HG02678 (cell line): Measurements from ENCODE around the gene TMEM270.
"Not testable (repeated sequence)": the region's sequence is repeated elsewhere in the genome, so short reads cannot be mapped to it uniquely, and the experiment has no call there.

Experiments used
- ATAC-seq: cut with Tn5 transposase; IDR thresholded peaks from one replicate; pipeline ENCODE4 v1.9.1; 2021; ENCODE audit warnings: mild to moderate bottlenecking, moderate library complexity; ENCODE audit not compliant: unreplicated experiment

The TMEM270 gene

DNA sequence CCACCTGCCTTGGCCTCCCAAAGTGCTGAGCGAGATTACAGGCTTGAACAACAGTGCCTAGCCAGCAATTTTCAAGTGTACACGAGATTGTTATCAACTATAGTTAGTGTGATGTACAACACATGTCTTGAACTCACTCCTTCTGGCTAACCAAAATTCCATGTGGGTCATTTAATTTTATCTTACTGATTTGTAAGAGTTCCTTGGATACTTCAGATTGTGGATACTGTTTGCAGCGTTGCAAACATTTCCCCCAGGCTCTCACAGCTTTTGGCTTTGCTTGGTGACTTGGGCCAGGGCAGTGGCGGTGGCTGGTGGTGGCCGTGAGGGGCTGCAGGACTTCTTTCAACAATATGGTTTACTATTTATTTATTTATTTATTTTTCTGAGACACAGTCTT lies 8.5 kb upstream of the TMEM270 start:
- ATAC-seq, result no peak

- ATAC-seq, result no peak
Observed at GRCh38 chr7:73856941-73857340, 4.0 kb upstream of the TMEM270 start.

GRCh38 chr7:73858807-73859206 lies 2.2 kb upstream of the TMEM270 start:
- no peak for ATAC-seq

DNA sequence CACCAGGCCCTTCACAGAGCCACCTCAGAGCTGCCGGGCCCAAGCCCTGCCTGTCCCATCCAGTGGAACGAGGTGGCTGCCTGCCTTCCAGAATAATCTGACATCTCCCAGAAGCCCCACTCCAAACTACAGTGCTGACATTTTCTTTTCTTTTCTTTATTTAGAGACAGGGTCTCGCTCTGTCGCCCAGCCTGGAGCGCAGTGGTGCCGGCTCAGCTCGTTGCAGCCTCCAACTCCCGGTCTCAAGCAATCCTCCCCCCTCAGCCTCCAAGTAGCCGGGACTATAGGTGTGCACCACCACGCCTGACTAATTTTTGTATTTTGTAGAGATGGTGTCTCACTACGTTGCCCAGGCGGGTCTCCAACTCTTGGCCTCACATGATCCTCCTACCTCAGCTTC lies 346 bp downstream of the TMEM270 start:
- no peak for ATAC-seq

GRCh38 chr7:73864981-73865711 lies 4.2 kb downstream of the TMEM270 start:
- ATAC-seq, result no peak

- no peak for ATAC-seq
Observed at GRCh38 chr7:73865738-73866445, 4.9 kb downstream of the TMEM270 start.

- no peak for ATAC-seq
Observed at GRCh38 chr7:73866446-73866767, 5.4 kb downstream of the TMEM270 start.

DNA sequence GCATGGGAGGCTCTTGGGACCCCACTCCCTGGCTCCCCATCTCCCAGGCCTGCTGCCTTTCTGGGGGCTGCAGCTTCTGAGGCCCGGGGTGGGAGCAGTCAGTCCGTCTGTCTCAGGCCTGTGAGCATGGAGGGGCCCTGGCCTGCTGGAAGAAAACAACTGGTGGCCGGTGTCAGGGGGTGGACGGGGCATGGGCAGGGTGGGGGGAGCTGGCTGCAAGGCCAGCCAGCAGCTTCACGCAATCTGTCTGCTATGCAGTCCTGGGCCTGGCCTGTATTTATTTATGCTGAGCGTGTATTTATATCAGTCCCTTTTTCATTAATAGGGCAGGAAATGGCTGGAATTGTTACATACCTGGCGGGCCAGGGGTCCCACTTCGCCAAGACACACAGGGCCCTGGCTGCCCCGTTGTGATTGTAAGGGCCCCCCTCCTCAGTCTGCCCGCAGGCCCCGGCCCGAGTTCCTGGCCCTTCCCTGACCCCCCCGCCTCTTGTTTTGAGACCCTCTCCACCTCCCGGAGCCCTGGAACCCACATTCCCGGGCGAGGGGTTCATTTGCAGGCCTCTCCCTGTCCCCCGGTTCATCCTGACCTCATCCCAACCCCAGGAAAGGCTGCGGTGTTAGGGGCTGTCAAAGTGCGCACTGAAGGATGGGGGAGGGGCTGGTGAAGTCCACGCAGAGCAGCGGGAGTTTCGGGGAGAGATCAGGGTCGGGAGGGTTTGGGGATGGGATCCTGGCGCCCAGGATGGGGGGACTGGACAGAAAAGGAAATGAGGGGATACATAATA lies 8.2 kb downstream of the TMEM270 start:
- ATAC-seq, result no peak

- ATAC-seq, result no peak
Observed at GRCh38 chr7:73870041-73870492, 9.1 kb downstream of the TMEM270 start.

DNA sequence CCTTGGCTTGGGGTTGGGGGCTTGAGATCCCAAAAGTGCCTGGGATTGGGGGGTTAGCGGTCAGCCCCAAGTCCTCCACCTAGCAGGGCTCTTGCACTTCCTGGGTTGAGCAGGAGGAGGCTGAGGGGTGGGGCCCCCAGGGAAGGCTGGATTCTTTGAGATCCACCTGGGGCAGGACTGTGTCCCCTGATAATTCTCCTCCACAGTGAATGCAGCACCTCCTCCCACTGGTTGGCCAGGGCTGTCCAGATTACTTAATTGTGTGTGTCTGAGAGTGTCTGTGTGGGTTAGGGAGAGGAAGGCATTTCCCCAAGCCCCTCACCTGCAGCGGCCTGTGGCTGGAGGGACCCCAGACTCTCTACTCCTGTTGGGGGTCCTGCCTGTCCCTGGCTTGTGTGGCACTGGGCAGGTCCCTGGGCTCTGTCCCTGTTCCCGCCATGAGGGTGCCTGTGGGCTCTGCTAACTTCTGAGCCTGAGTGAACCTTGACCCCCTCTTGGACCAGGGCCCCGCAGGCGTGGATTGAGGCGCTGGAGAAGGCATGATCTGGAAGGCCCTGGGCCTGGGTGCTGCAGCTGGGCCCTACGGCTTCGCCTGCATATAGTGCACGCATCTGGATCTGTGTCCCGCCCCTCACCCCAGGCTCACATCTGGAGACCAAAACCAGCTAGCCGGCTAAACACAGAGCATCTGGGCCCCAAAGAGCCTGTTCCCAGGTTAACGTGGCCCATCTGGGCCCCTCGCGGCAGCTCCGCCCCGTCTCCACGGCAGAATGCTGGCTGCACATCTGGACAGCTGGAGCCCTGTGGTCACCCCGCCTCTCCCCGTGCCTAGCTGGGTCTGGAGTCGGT lies 10.4 kb downstream of the TMEM270 start:
- no peak for ATAC-seq

DNA sequence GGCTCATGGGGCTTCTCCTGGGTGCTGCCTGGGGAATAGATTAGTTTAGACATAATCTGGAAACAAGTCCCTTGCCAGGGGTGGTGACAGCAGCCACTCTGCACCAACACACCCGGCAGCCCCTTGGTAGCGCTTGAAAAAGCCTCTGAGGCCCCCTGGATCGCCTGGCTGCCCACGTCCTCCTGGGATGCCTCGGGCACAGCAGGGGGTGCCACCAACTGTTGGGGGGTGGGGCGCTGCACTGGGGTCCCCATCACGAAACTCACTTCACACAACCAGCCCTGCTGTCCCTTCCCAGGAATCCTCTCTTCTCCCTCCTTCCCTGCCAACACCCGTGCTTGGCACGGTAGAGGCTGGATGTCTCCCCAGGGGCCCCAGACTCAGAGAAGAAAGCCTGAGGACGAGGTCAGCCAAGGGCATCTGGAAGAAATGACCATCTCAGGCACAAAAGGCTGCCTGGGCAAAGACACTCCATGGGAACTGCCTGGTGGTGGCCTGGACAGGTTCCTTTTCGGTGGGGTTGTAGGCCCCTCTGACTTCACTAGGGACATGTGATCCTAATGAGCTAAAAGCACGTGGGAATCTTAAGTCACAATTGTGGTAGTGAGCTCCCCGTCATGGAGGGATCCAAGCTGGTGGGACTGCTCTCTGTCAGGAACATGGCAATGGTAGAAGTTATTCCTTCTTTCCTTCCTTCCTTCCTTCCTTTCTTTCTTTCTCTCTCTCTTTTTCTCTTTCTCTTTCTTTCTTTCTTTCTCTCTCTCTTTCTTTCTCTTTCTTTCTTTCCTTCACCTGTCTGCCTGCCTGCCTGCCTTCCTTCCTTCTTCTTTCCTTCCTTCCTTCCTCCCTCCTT lies 11.3 kb downstream of the TMEM270 start:
- ATAC-seq, result no peak

DNA sequence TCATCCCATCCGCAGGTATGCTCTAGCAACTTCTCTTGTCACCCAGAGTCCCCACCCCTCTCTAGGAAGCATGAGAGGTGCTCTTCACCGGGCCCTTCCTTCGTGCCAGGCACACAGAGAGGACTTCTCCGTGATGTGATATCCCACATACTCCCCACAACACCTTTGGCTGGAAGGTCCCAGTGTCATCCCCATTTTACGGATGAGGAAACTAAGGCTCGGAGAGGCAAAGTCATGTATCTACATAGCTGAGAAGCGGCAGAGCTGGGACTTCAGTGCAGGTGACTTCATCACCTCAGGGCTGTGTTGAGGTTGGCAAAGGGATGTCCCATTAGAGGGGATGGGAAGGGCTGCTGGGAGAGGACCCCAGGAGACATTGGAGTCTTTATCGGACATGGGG lies 15.4 kb downstream of the TMEM270 start:
- no peak for ATAC-seq

DNA sequence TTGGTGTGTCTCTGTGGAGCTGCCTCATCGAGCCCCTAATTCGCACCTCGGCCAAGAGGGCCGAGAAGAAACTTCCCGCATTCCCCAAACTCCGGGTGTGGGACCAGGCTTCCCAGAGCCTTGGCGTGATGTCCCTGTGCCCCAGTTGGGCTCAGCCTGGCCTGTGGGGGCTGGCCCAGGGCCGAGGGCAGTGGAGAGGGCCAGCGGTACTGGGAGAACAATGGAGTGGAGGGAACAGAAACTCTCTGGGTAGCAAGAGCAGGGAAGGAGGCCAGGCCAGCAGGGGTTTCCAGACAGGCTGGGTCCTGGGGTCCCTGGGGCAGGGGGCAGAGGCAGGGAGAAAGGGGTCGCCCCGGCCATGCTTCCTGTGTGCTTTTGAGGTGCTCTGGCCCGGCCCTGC lies 16.0 kb downstream of the TMEM270 start:
- no peak for ATAC-seq

- ATAC-seq, result no peak
Observed at GRCh38 chr7:73879977-73880681, 19.2 kb downstream of the TMEM270 start.

DNA sequence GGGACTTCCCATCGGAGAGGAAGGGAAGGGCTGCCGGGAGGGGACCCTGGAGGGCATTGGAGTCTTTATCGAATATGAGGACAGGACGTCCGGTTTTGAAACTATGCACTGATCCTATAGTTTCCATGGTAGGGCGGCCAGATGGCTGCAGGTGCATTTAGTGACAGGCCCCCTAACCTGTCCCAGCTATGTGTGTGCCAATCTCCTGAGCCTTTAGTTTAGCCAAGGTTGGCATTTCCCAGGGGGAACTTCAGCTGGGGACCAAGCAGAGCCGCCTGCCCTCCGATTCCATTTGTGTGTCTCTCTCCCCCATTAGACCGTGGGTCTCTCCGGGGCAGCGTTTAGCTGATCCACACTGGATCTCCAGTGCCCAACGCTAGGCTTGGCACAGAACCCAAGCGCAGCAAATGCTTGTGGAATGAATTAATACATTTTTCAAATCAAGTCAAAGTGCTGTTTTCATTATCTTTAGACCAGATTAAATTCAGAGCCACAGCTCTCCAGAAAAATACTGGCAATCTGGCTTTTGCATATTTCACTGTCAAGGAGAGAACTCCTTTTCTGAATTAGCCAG lies 19.9 kb downstream of the TMEM270 start:
- no peak for ATAC-seq

- ATAC-seq, result no peak
Observed at GRCh38 chr7:73881352-73882046, 20.5 kb downstream of the TMEM270 start.

- no peak for ATAC-seq
Observed at GRCh38 chr7:73882047-73882402, 21.1 kb downstream of the TMEM270 start.

GRCh38 chr7:73884867-73885422 lies 24.0 kb downstream of the TMEM270 start:
- not testable (repeated sequence) for ATAC-seq
